Gastrocnemius medialis (tissue), 4 donors: ENCODE data around the gene EHD3.

ENCODE experiments used
- POLR2A ChIP-seq, 2 donors: fragments of 450-650 bp; IDR thresholded peaks; one replicate each; pipeline ENCODE4 v1.6.1; 2017; ENCODE audit warnings: antibody characterized with exemption in 2 of 2, mild to moderate bottlenecking in 2 of 2, moderate library complexity in 2 of 2
- TF ChIP-seq, protein P1 (sequence below), 5 experiments: fragments of 450-650 bp in 3 of 5; fragments of 200-600 bp in 2 of 5; sonication (generic) in 2 of 5; IDR thresholded peaks in 4 of 5; conservative IDR thresholded peaks in 1 of 5; 1 replicate in 4 of 5; 2 replicates in 1 of 5; pipeline ENCODE4 v1.5.1; 2016 to 2019; ENCODE audit warnings: antibody characterized with exemption in 5 of 5, mild to moderate bottlenecking in 3 of 5, moderate library complexity in 3 of 5

DNA sequence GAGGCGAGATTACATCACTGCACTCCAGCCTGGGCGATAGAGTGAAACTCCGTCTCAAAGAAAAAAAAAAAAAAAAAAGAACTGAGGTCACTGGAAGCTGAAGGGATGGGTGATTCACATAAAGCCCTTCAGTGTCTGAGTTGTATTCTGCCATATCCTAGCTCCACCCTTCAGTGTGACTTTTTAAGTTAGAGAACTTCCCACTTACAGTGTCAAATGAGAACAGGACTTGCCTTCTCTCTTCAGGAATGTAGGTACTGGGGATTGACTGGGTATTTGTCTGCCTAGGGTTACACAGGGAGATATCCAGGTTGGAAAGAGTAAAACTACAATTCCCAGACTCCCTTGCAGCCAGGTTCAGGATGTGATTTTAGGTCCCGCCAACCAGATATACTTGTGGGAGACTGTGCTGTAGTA, 37.9 kb downstream of the EHD3 start:
- TF ChIP-seq, protein P1, sequence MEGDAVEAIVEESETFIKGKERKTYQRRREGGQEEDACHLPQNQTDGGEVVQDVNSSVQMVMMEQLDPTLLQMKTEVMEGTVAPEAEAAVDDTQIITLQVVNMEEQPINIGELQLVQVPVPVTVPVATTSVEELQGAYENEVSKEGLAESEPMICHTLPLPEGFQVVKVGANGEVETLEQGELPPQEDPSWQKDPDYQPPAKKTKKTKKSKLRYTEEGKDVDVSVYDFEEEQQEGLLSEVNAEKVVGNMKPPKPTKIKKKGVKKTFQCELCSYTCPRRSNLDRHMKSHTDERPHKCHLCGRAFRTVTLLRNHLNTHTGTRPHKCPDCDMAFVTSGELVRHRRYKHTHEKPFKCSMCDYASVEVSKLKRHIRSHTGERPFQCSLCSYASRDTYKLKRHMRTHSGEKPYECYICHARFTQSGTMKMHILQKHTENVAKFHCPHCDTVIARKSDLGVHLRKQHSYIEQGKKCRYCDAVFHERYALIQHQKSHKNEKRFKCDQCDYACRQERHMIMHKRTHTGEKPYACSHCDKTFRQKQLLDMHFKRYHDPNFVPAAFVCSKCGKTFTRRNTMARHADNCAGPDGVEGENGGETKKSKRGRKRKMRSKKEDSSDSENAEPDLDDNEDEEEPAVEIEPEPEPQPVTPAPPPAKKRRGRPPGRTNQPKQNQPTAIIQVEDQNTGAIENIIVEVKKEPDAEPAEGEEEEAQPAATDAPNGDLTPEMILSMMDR (IDR thresholded peaks at IDR 0.05 in 4 of 5, conservative IDR thresholded peaks at IDR 0.05 in 1 of 5): no peak
- no peak for TF ChIP-seq POLR2A (IDR thresholded peaks at IDR 0.05)
